Endothelial cell of umbilical vein (primary cell): ENCODE results near the gene COA3. TPM values are rescaled to one million over a fixed set of nuclear protein-coding genes. Genes with fewer than 3 reads are reported as not detected.

Source experiments
- BruUV-seq: library from RNA; stranded (reverse); fragments of 400-500 nt; replicated peaks from 2 replicates; lab custom pipeline; 2021; lab: Mats Ljungman, UMichigan
- CTCF ChIA-PET: fragments of 300-600, 350-600 bp; sonication (Branson Sonifier 250); formaldehyde crosslinking; loops from one replicate; lab custom pipeline; 2021; ENCODE audit warnings: antibody characterized with exemption, inconsistent platforms; lab: Charles Lee
- POLR2A ChIA-PET: fragments of 300-600, 350-600 bp; sonication (Branson Sonifier 250); formaldehyde crosslinking; loops from one replicate; lab custom pipeline; 2021; ENCODE audit warnings: antibody characterized with exemption, inconsistent platforms; lab: Charles Lee
- DNase-seq: peaks from one replicate; pipeline ENCODE4 v3.0.0-alpha.2; 2011; ENCODE audit warnings: low read depth, low spot score
- FAIRE-seq: peaks from 2 replicates; lab custom pipeline; 2011; peaks lifted over from hg19 to GRCh38; lab: Jason Lieb, UNC
- H2AFZ ChIP-seq: 2 replicates; pipeline ENCODE4 v1.6.0; 2012; ENCODE audit warnings: low read depth, low read length, control low read depth, inconsistent platforms
- H3K27ac ChIP-seq: 2 replicates; pipeline ENCODE4 v1.5.1; 2011; ENCODE audit warnings: low read depth, mild to moderate bottlenecking, control low read depth, low read length, moderate library complexity; ENCODE audit not compliant: insufficient read depth
- H3K27me3 ChIP-seq, 2 experiments: 2 replicates each; pipeline versions ENCODE4 v1.6.0 to v1.6.1; 2011; ENCODE audit warnings: low read length in 2 of 2, mixed read lengths in 1 of 2; ENCODE audit not compliant: control insufficient read depth in 2 of 2, insufficient read depth in 2 of 2
- H3K36me3 ChIP-seq, 2 experiments: 2 replicates in 1 of 2; 3 replicates in 1 of 2; pipeline ENCODE4 v1.5.1; 2011; ENCODE audit warnings: low read length in 2 of 2, mild to moderate bottlenecking in 1 of 2, moderate library complexity in 1 of 2; ENCODE audit not compliant: control insufficient read depth in 2 of 2, insufficient read depth in 2 of 2; ENCODE audit errors: extremely low read depth in 1 of 2
- H3K4me1 ChIP-seq: 3 replicates; pipeline ENCODE4 v1.5.1; 2011; ENCODE audit warnings: mild to moderate bottlenecking, low read length; ENCODE audit not compliant: control insufficient read depth, insufficient read depth; ENCODE audit errors: extremely low read depth
- H3K4me2 ChIP-seq: 2 replicates; pipeline ENCODE4 v1.6.1; 2011; ENCODE audit warnings: low read length, control low read depth, mixed read lengths; ENCODE audit not compliant: insufficient read depth
- H3K4me3 ChIP-seq, 3 experiments: fragments of 200-600 bp in 1 of 3; sonication (generic), shearing (Covaris generic) in 1 of 3; replicated peaks in 1 of 3; 2 replicates each; pipeline ENCODE4 v1.5.1; 2011 to 2016; ENCODE audit warnings: control low read depth in 3 of 3, low read length in 3 of 3, mild to moderate bottlenecking in 2 of 3, inconsistent platforms in 1 of 3, low read depth in 1 of 3, moderate library complexity in 1 of 3; ENCODE audit not compliant: insufficient read depth in 1 of 3
- H3K79me2 ChIP-seq: 2 replicates; pipeline ENCODE4 v1.6.0; 2012; ENCODE audit warnings: low read length, inconsistent platforms; ENCODE audit not compliant: control insufficient read depth, insufficient read depth
- H3K9ac ChIP-seq: replicated peaks from 2 replicates; pipeline ENCODE3; 2011; ENCODE audit warnings: low read length, control low read depth; ENCODE audit not compliant: insufficient read depth; ENCODE audit errors: extremely low read depth
- H3K9me1 ChIP-seq: replicated peaks from 3 replicates; pipeline ENCODE4 v1.6.0; 2011; ENCODE audit warnings: mild to moderate bottlenecking, low read length; ENCODE audit not compliant: control insufficient read depth, insufficient read depth; ENCODE audit errors: extremely low read depth
- H3K9me3 ChIP-seq: replicated peaks from 2 replicates; pipeline ENCODE4 v1.5.1; 2012; ENCODE audit warnings: low read length, inconsistent platforms; ENCODE audit not compliant: control insufficient read depth, insufficient read depth
- H4K20me1 ChIP-seq: replicated peaks from 2 replicates; pipeline ENCODE3; 2011; ENCODE audit warnings: mild to moderate bottlenecking, low read length; ENCODE audit not compliant: control insufficient read depth, insufficient read depth; ENCODE audit errors: extremely low read depth
- EZH2 ChIP-seq: IDR thresholded peaks from 2 replicates; pipeline ENCODE4 v1.6.1; 2012; ENCODE audit warnings: borderline replicate concordance, low read depth, mild to moderate bottlenecking, moderate library complexity, low read length, inconsistent platforms; ENCODE audit not compliant: severe bottlenecking
- FOS ChIP-seq: IDR thresholded peaks from 2 replicates; pipeline ENCODE4 v1.6.1; 2011; ENCODE audit warnings: mild to moderate bottlenecking, low read length, moderate library complexity, borderline replicate concordance; ENCODE audit not compliant: insufficient read depth
- GATA2 ChIP-seq: IDR thresholded peaks from 2 replicates; pipeline ENCODE4 v1.7.0; 2011; ENCODE audit warnings: low read depth, mild to moderate bottlenecking, moderate library complexity, mixed read lengths, low read length; ENCODE audit not compliant: insufficient read length, insufficient read depth
- JUN ChIP-seq: IDR thresholded peaks from 2 replicates; pipeline ENCODE4 v1.6.1; 2011; ENCODE audit warnings: borderline replicate concordance, low read depth; ENCODE audit not compliant: insufficient read length, insufficient read depth
- MYC ChIP-seq: IDR thresholded peaks from one replicate; pipeline ENCODE4 v1.6.1; 2011; ENCODE audit warnings: mild to moderate bottlenecking, low read depth, low read length
- POLR2A ChIP-seq: IDR thresholded peaks from 2 replicates; pipeline ENCODE4 v1.6.1; 2012; ENCODE audit warnings: low read depth, mild to moderate bottlenecking, control low read depth, low read length
- POLR2AphosphoS5 ChIP-seq: IDR thresholded peaks from 2 replicates; pipeline ENCODE4 v1.6.1; 2012; ENCODE audit warnings: low read depth, mild to moderate bottlenecking, control low read depth, low read length, moderate library complexity; ENCODE audit not compliant: insufficient read depth
- dilution Hi-C: fragments of 300-500 bp; cut with MboI; formaldehyde crosslinking; loops from one replicate; pipeline ENCODE4 v1.15.0; 2019; ENCODE audit warnings: low sequenced_read_pairs; ENCODE audit not compliant: extremely low pct_ligation_motif_present
- intact Hi-C: fragments of 100-400 bp; cut with micrococcal nuclease; formaldehyde crosslinking; loops from one replicate; pipeline ENCODE4 v1.10.0; 2022
- polyA plus RNA-seq, 4 experiments: library from polyadenylated mRNA; depleted of rRNA in 3 of 4; stranded (reverse) in 3 of 4; unstranded in 1 of 4; fragments of >200 nt; gene quantifications; 2 replicates each; pipeline versions ENCODE4 v1.2.1 to v1.2.3, GENCODE V29; 2011 to 2012; ENCODE audit warnings: missing spikeins in 1 of 4
- total RNA-seq: library from RNA; stranded (reverse); gene quantifications from 2 replicates; pipeline ENCODE4 v1.2.3, GENCODE V29; 2021
- TF ChIP-seq, protein P1 (sequence below), 2 donors: IDR thresholded peaks; 1 replicate in 1 of 2; 2 replicates in 1 of 2; pipeline ENCODE4 v1.5.1; 2011; ENCODE audit warnings: low read length in 2 of 2, mild to moderate bottlenecking in 2 of 2, moderate library complexity in 2 of 2, control low read depth in 1 of 2, inconsistent platforms in 1 of 2, low read depth in 1 of 2; ENCODE audit not compliant: insufficient read depth in 1 of 2; ENCODE audit errors: extremely low read depth in 1 of 2
- TF ChIP-seq, protein P2 (sequence below): IDR thresholded peaks from 2 replicates; pipeline ENCODE4 v1.6.1; 2011; ENCODE audit not compliant: insufficient read depth, insufficient read length

The COA3 gene
- total and polyA plus RNA-seq, 2 donors (not counting 3 experiments of a cell fraction or from before 2014, with no cell fraction given) = 56.6 to 126 TPM

DNA sequence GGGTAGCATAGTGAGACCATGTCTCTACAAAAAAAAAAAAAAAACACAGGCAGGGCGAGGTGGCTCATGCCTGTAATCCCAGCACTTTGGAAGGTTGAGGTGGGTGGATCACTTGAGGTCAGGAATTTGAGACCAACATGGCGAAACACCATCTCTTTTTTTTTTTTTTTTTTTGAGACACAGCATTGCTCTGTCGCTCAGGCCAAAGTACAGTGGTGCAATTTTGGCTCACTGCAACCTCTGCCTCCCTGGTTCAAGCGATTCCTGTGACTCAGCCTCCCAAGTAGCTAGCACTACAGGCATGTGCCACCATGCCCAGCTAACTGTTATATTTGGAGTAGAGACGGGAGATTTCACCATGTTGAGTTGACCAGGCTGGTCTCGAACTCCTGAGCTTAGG, 32.4 kb downstream of the COA3 start:
- no peak overlapping the region for H2AFZ ChIP-seq
- POLR2A ChIA-PET = interaction anchor here (0.7 kb wide), 1 partner anchor 16 kb away, joined by 4 read pairs; no protein-coding TSS in a partner anchor
- H3K27ac ChIP-seq = no peak overlapping the region
- TF ChIP-seq POLR2AphosphoS5 = no peak
- no peak for TF ChIP-seq EZH2
- H4K20me1 ChIP-seq = no peaks in the 10 kb centered on the region
- FAIRE-seq (no peak), DNase-seq (no peak)
- H3K9me1 ChIP-seq = no peaks in the 10 kb centered on the region
- H3K4me3 ChIP-seq = no peak overlapping the region
- no peak overlapping the region for H3K9ac ChIP-seq
- no peaks in the 10 kb centered on the region for H3K27me3 ChIP-seq
- dilution Hi-C loops = no loop called here
- intact Hi-C loops = no loop called here
- CTCF ChIA-PET = no interaction called here
- no peaks in the 10 kb centered on the region for H3K79me2 ChIP-seq
- no peaks in the 10 kb centered on the region for H3K36me3 ChIP-seq
- H3K4me1 ChIP-seq = peaks cover 26% of the 10 kb centered on the region
- H3K4me2 ChIP-seq = no peak overlapping the region
- no peaks in the 10 kb centered on the region for H3K9me3 ChIP-seq
- no TSS peak for BruUV-seq

DNA sequence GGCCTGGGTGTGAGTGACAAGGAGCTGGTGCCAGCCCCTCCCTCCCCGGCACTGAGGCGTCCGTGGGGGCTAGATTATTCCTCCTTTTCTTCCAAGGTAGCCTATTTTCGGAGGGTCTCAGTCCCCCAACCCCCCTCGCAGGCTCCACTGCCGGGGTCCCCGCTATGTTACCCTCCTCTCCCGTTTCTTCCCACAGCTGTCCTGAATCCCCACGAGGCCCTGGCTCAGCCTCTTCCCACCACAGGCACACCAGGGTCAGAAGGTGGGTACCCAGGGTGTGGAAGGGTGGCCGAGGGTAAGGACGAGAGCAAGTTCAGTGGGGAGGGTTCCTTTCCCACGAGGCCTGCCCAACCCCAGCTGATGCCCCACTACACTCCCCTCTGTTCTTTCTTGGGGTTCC, 36.9 kb downstream of the COA3 start:
- ChIA-PET POLR2A (interaction anchor here (1.0 kb wide), 1 partner anchor 19 kb away, joined by 3 read pairs; the partner anchor contains the start of gene WNK4), CTCF (interaction anchor here (0.6 to 3.8 kb wide), 6 partner anchors 12 to 246 kb away, joined by 3 to 53 read pairs (median 21); partner anchors contain the start of genes BECN1, EZH1, VPS25 and WNK4)
- dilution Hi-C loops (no loop called here), intact Hi-C loops (no loop called here)
- H3K4me3 ChIP-seq = peak overlapping the region in 2 of 3 experiments; percentile 10 to 67
- H3K9me1 ChIP-seq = no peaks in the 10 kb centered on the region
- no TSS peak for BruUV-seq
- FAIRE-seq = no peak
- peaks cover 0 to 3% of the 10 kb centered on the region in 2 experiments for H3K27me3 ChIP-seq
- H2AFZ ChIP-seq = peak overlapping the region; percentile 76
- H3K4me2 ChIP-seq = peak overlapping the region; percentile 46
- H3K36me3 ChIP-seq = no peaks in the 10 kb centered on the region
- H3K4me1 ChIP-seq = peaks cover 39% of the 10 kb centered on the region
- no peak overlapping the region for H3K27ac ChIP-seq
- TF ChIP-seq, protein P1, sequence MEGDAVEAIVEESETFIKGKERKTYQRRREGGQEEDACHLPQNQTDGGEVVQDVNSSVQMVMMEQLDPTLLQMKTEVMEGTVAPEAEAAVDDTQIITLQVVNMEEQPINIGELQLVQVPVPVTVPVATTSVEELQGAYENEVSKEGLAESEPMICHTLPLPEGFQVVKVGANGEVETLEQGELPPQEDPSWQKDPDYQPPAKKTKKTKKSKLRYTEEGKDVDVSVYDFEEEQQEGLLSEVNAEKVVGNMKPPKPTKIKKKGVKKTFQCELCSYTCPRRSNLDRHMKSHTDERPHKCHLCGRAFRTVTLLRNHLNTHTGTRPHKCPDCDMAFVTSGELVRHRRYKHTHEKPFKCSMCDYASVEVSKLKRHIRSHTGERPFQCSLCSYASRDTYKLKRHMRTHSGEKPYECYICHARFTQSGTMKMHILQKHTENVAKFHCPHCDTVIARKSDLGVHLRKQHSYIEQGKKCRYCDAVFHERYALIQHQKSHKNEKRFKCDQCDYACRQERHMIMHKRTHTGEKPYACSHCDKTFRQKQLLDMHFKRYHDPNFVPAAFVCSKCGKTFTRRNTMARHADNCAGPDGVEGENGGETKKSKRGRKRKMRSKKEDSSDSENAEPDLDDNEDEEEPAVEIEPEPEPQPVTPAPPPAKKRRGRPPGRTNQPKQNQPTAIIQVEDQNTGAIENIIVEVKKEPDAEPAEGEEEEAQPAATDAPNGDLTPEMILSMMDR (IDR thresholded peaks at IDR 0.05; ENCODE audit: extremely low read depth in 1 of 2, insufficient read depth in 1 of 2, low read depth in 1 of 2, low read length in 2 of 2) = no peak
- no peak for TF ChIP-seq GATA2
- TF ChIP-seq POLR2A = no peak
- TF ChIP-seq POLR2AphosphoS5 = no peak
- no peak for TF ChIP-seq EZH2
- TF ChIP-seq FOS = no peak
- TF ChIP-seq MYC = no peak
- TF ChIP-seq JUN = no peak
- TF ChIP-seq, protein P2, sequence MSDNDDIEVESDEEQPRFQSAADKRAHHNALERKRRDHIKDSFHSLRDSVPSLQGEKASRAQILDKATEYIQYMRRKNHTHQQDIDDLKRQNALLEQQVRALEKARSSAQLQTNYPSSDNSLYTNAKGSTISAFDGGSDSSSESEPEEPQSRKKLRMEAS = no peak
- H4K20me1 ChIP-seq = no peaks in the 10 kb centered on the region
- no peak for DNase-seq
- H3K9ac ChIP-seq = peak overlapping the region; percentile 49
- H3K79me2 ChIP-seq = no peaks in the 10 kb centered on the region
- no peaks in the 10 kb centered on the region for H3K9me3 ChIP-seq
